MCF 10A (cell line): Measurements from ENCODE around the gene RNF148. TPM values are rescaled to one million over a fixed set of nuclear protein-coding genes. Genes with fewer than 3 reads are reported as not detected.

ENCODE experiments used
- BruUV-seq: library from RNA; stranded (reverse); fragments of 400-500 nt; replicated peaks from 2 replicates; lab custom pipeline; 2021; lab: Mats Ljungman, UMichigan
- CTCF ChIA-PET: fragments of 300-600 bp; sonication (Branson Sonifier 250); formaldehyde crosslinking; extraction: SDS; loops from one replicate; lab custom pipeline; 2021; ENCODE audit warnings: antibody characterized with exemption, inconsistent platforms; lab: Yijun Ruan, JAX
- POLR2A ChIA-PET: fragments of 300-600, 350-650 bp; sonication (Branson Sonifier 250); formaldehyde crosslinking; extraction: SDS; loops from one replicate; lab custom pipeline; 2020; ENCODE audit warnings: antibody characterized with exemption, inconsistent platforms; lab: Yijun Ruan, JAX
- DNase-seq: peaks from one replicate; pipeline ENCODE4 v3.0.0-alpha.2; 2018; ENCODE audit not compliant: unreplicated experiment
- H3K27ac Mint-ChIP-seq: one replicate; pipeline ENCODE4 v1.8.0; 2022; ENCODE audit warnings: mild to moderate bottlenecking, low read depth, mixed read lengths; ENCODE audit not compliant: unreplicated experiment
- H3K27me3 Mint-ChIP-seq: one replicate; pipeline ENCODE4 v1.8.0; 2022; ENCODE audit warnings: mixed read lengths; ENCODE audit not compliant: insufficient read depth, unreplicated experiment
- H3K36me3 Mint-ChIP-seq: one replicate; pipeline ENCODE4 v1.8.0; 2022; ENCODE audit warnings: mild to moderate bottlenecking, moderate library complexity, mixed read lengths; ENCODE audit not compliant: insufficient read depth, unreplicated experiment
- H3K4me1 Mint-ChIP-seq: one replicate; pipeline ENCODE4 v1.8.0; 2022; ENCODE audit warnings: mixed read lengths; ENCODE audit not compliant: insufficient read depth, unreplicated experiment
- H3K4me3 Mint-ChIP-seq: one replicate; pipeline ENCODE4 v1.8.0; 2022; ENCODE audit warnings: mild to moderate bottlenecking, moderate library complexity, mixed read lengths; ENCODE audit not compliant: unreplicated experiment
- H3K9me3 Mint-ChIP-seq: one replicate; pipeline ENCODE4 v1.8.0; 2022; ENCODE audit warnings: mixed read lengths; ENCODE audit not compliant: unreplicated experiment
- intact Hi-C: fragments of 100-400 bp; cut with micrococcal nuclease; formaldehyde crosslinking; loops from 2 replicates; pipeline ENCODE4 v1.14.1; 2022
- total RNA-seq: library from RNA; stranded (reverse); gene quantifications from 2 replicates; pipeline ENCODE4 v1.2.3, GENCODE V29; 2022
- TF ChIP-seq, protein P1 (sequence below): fragments of 200-600 bp; IDR thresholded peaks from one replicate; pipeline ENCODE4 v1.8.0; 2022; ENCODE audit warnings: antibody characterized with exemption, mild to moderate bottlenecking; ENCODE audit not compliant: unreplicated experiment

The RNF148 gene
- total RNA-seq, 1 experiment from 2014 or later = 0.63 TPM

- Mint-ChIP-seq H3K27ac (no peak overlapping the region), H3K27me3 (no peaks in the 10 kb centered on the region), H3K9me3 (no peaks in the 10 kb centered on the region), H3K36me3 (no peaks in the 10 kb centered on the region), H3K4me3 (no peak overlapping the region), H3K4me1 (no peaks in the 10 kb centered on the region)
- intact Hi-C loops = no loop called here
- ChIA-PET CTCF (no interaction called here), POLR2A (interaction anchor here (0.6 kb wide), 1 partner anchor 46 kb away, joined by 3 read pairs; no protein-coding TSS in a partner anchor)
- TF ChIP-seq, protein P1, sequence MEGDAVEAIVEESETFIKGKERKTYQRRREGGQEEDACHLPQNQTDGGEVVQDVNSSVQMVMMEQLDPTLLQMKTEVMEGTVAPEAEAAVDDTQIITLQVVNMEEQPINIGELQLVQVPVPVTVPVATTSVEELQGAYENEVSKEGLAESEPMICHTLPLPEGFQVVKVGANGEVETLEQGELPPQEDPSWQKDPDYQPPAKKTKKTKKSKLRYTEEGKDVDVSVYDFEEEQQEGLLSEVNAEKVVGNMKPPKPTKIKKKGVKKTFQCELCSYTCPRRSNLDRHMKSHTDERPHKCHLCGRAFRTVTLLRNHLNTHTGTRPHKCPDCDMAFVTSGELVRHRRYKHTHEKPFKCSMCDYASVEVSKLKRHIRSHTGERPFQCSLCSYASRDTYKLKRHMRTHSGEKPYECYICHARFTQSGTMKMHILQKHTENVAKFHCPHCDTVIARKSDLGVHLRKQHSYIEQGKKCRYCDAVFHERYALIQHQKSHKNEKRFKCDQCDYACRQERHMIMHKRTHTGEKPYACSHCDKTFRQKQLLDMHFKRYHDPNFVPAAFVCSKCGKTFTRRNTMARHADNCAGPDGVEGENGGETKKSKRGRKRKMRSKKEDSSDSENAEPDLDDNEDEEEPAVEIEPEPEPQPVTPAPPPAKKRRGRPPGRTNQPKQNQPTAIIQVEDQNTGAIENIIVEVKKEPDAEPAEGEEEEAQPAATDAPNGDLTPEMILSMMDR = no peak
- BruUV-seq = no TSS peak
- no peak for DNase-seq
Measured at GRCh38 chr7:122672536-122672935, 30.2 kb downstream of the RNF148 start.

DNA sequence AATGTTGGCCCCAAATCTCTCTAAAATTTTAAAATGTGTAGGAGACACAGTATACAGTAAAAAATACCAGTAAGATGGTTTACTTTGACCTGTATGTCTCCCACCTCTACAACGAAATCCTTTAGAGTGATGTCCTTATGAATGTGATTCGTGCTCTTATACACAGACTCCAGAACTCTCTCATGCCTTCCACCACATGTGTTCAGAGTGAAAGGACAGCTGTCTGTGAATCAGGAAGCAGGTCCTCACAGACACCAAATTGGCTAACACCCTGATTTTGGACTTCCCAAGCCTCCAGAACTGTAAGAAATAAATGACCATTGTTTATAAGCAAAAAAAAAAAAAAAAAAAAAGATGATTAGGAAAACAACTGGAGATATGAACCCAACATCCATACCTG lies 39.0 kb downstream of the RNF148 start:
- Mint-ChIP-seq H3K27ac (no peak overlapping the region), H3K4me1 (no peaks in the 10 kb centered on the region), H3K27me3 (no peaks in the 10 kb centered on the region), H3K9me3 (no peaks in the 10 kb centered on the region), H3K36me3 (no peaks in the 10 kb centered on the region), H3K4me3 (no peak overlapping the region)
- TF ChIP-seq, protein P1 = no peak
- DNase-seq = no peak
- no TSS peak for BruUV-seq
- ChIA-PET CTCF (no interaction called here), POLR2A (no interaction called here)
- intact Hi-C loops = no loop called here

GRCh38 chr7:122658856-122659255 lies 43.9 kb downstream of the RNF148 start:
- no TSS peak for BruUV-seq
- H3K27me3 Mint-ChIP-seq = no peaks in the 10 kb centered on the region
- H3K4me3 Mint-ChIP-seq = no peak overlapping the region
- intact Hi-C loops = no loop called here
- DNase-seq = no peak
- ChIA-PET POLR2A (interaction anchor here (0.6 kb wide), 1 partner anchor 676 kb away, joined by 3 read pairs; no protein-coding TSS in a partner anchor), CTCF (interaction anchor here (0.5 kb wide), 1 partner anchor 137 kb away, joined by 3 read pairs; no protein-coding TSS in a partner anchor)
- H3K36me3 Mint-ChIP-seq = no peaks in the 10 kb centered on the region
- H3K4me1 Mint-ChIP-seq = no peaks in the 10 kb centered on the region
- H3K27ac Mint-ChIP-seq = no peak overlapping the region
- TF ChIP-seq, protein P1 = no peak
- H3K9me3 Mint-ChIP-seq = no peaks in the 10 kb centered on the region

DNA sequence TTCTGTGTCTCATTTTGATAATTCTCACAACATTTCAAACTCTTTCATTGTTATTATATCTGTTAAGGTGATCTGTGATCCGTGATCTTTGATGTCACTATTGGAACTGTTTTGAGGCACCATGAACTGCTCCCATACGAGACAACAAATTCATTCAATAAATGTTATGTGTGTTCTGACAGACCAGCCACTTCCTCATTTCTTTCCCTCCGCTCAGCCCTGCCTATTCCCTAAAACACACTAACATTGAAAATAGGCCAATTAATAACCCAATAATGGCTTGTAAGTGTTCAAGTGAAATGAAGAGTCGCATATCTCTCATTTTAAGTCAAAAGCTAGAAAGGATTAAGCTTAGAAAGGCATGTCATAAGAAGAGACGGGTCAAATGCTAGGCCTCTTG lies 49.0 kb downstream of the RNF148 start:
- no TSS peak for BruUV-seq
- intact Hi-C loops = no loop called here
- TF ChIP-seq, protein P1 = no peak
- Mint-ChIP-seq H3K4me3 (no peak overlapping the region), H3K9me3 (no peaks in the 10 kb centered on the region), H3K27ac (no peak overlapping the region), H3K4me1 (no peaks in the 10 kb centered on the region), H3K36me3 (no peaks in the 10 kb centered on the region), H3K27me3 (no peaks in the 10 kb centered on the region)
- ChIA-PET CTCF (no interaction called here), POLR2A (interaction anchor here (0.6 kb wide), 1 partner anchor 904 kb away, joined by 3 read pairs; no protein-coding TSS in a partner anchor)
- DNase-seq = no peak
